Colonic mucosa (tissue), 4 donors: ENCODE data around the gene CALM1. TPM values are rescaled to one million over a fixed set of nuclear protein-coding genes. Genes with fewer than 3 reads are reported as not detected.

ENCODE experiments used
- DNase-seq: peaks from one replicate; pipeline ENCODE4 v3.0.0-alpha.2; 2020
- H3K27ac ChIP-seq: fragments of 200-600 bp; one replicate; pipeline ENCODE4 v1.8.0; 2021
- H3K27me3 ChIP-seq: fragments of 200-600 bp; one replicate; pipeline ENCODE4 v1.8.0; 2021
- H3K36me3 ChIP-seq: fragments of 200-600 bp; one replicate; pipeline ENCODE4 v1.8.0; 2021
- H3K4me1 ChIP-seq: fragments of 200-600 bp; one replicate; pipeline ENCODE4 v1.8.0; 2021; ENCODE audit warnings: mild to moderate bottlenecking
- H3K4me3 ChIP-seq: fragments of 200-600 bp; one replicate; pipeline ENCODE4 v1.8.0; 2021
- H3K9ac ChIP-seq, 2 donors: one replicate each; pipeline ENCODE4 v1.7.0; 2013; ENCODE audit warnings: control low read depth in 2 of 2, low read depth in 2 of 2, low read length in 2 of 2
- H3K9me3 ChIP-seq: fragments of 200-600 bp; one replicate; pipeline ENCODE4 v1.8.0; 2021
- intact Hi-C: fragments of 100-400 bp; cut with DNase I; formaldehyde crosslinking; loops from one replicate; pipeline ENCODE4 v1.14.1; 2022
- total RNA-seq, 2 donors: library from RNA; stranded (reverse); fragmentation: NEBNext Ultra II Directional in 1 of 2; extraction: Animal tissue kit (Norgen Biotek cat#: 25700) in 1 of 2; gene quantifications; one replicate each; pipeline ENCODE4 v1.2.1, GENCODE V29; 2021
- TF ChIP-seq, protein P1 (sequence below): fragments of 200-600 bp; IDR thresholded peaks from one replicate; pipeline ENCODE4 v1.8.0; 2022; ENCODE audit warnings: antibody characterized with exemption, mild to moderate bottlenecking
- donor health status: healthy.
- donor health status: DM: no; HTN: no; CAD: no.
- donor health status: DM: no; HTN: no; CAD: no.

Gene CALM1
- total RNA-seq, 2 donors from 2014 or later = 676 to 714 TPM

DNA sequence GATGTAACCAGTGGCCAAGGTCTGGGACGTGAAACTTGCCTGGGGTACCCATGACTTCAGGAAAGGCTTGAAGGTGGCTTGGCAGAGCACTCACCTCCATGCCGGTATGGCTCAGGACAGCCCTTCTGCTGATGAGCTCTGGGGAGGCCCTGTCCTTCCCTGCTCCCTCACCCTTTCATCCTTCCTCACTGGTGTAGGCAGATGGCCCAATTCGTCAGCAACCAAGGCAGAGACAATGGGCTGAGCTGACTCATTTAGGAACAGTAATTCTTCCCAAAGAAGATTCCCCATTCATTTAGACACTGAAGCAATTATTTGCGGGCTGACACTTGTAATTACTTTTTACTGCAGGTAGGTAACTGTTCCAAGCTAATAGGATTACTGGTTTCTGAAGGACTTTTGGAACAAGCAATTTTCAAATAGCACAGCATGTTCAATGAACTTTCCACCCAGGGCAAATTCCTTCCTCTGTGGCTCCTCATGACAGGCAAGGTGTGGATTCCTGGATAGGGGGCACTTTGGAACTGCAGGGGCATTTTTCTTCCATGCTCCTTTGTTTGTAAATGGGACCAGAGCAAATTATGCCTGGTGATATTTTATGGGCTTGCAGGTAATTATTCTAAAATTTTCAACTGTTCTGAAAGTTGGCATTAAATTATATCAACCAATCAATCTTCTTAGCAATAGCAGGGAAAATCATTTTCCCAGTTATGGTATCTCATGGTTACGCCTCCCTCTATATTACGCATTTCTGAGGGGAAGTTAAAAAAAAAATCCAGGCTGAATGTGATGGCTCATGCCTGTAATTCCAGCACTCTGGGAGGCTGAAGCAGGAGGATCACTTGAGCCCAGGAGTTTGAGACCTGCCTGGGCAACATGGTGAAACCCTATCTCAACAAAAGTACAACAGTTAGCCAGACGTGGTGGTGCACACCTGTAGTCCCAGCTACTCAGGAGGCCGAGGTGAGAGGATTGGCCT lies 41.0 kb upstream of the CALM1 start:
- Histone ChIP-seq H3K27me3 (no peaks in the 10 kb centered on the region), H3K9me3 (no peaks in the 10 kb centered on the region), H3K27ac (no peak overlapping the region), H3K4me1 (no peaks in the 10 kb centered on the region), H3K4me3 (no peak overlapping the region), H3K36me3 (no peaks in the 10 kb centered on the region), H3K9ac (no peak overlapping the region)
- TF ChIP-seq, protein P1, sequence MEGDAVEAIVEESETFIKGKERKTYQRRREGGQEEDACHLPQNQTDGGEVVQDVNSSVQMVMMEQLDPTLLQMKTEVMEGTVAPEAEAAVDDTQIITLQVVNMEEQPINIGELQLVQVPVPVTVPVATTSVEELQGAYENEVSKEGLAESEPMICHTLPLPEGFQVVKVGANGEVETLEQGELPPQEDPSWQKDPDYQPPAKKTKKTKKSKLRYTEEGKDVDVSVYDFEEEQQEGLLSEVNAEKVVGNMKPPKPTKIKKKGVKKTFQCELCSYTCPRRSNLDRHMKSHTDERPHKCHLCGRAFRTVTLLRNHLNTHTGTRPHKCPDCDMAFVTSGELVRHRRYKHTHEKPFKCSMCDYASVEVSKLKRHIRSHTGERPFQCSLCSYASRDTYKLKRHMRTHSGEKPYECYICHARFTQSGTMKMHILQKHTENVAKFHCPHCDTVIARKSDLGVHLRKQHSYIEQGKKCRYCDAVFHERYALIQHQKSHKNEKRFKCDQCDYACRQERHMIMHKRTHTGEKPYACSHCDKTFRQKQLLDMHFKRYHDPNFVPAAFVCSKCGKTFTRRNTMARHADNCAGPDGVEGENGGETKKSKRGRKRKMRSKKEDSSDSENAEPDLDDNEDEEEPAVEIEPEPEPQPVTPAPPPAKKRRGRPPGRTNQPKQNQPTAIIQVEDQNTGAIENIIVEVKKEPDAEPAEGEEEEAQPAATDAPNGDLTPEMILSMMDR = no peak
- intact Hi-C loops = no loop called here
- no peak for DNase-seq

- intact Hi-C loops = no loop called here
- Histone ChIP-seq H3K9me3 (no peaks in the 10 kb centered on the region), H3K27ac (no peak overlapping the region), H3K36me3 (no peaks in the 10 kb centered on the region), H3K4me1 (no peaks in the 10 kb centered on the region), H3K27me3 (no peaks in the 10 kb centered on the region), H3K4me3 (no peak overlapping the region), H3K9ac (no peak overlapping the region)
- TF ChIP-seq, protein P1 = no peak
- no peak for DNase-seq
Measured at GRCh38 chr14:90356925-90357324, 39.9 kb upstream of the CALM1 start.

GRCh38 chr14:90358359-90358758 lies 38.5 kb upstream of the CALM1 start:
- Histone ChIP-seq H3K4me1 (no peaks in the 10 kb centered on the region), H3K9ac (no peak overlapping the region), H3K9me3 (no peaks in the 10 kb centered on the region), H3K4me3 (no peak overlapping the region), H3K27ac (no peak overlapping the region), H3K36me3 (no peaks in the 10 kb centered on the region), H3K27me3 (no peaks in the 10 kb centered on the region)
- no peak for DNase-seq
- intact Hi-C loops = no loop called here
- TF ChIP-seq, protein P1 = no peak

GRCh38 chr14:90361865-90362557 lies 34.8 kb upstream of the CALM1 start:
- H3K9ac ChIP-seq = no peak overlapping the region
- no peak for DNase-seq
- no peak overlapping the region for H3K27ac ChIP-seq
- intact Hi-C loops = no loop called here
- no peaks in the 10 kb centered on the region for H3K36me3 ChIP-seq
- H3K27me3 ChIP-seq = no peaks in the 10 kb centered on the region
- H3K9me3 ChIP-seq = no peaks in the 10 kb centered on the region
- TF ChIP-seq, protein P1 = no peak
- H3K4me3 ChIP-seq = no peak overlapping the region
- no peaks in the 10 kb centered on the region for H3K4me1 ChIP-seq

DNA sequence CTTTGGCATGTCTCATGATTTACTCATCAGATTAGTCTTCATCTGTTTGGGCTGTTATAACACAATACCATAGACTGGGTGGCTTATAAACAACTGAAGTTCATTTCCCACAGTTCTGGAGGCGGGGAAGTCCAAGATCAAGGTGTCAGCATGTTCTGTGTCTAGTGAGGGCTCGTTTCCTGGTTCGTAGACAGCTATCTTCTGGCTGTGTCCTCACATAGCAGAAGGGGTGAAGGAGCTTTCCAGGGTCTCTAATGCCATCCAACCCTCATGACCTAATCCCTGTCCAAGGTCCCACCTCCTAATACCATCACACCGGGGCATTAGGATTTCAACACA lies 34.3 kb upstream of the CALM1 start:
- TF ChIP-seq, protein P1 = no peak
- Histone ChIP-seq H3K36me3 (no peaks in the 10 kb centered on the region), H3K9ac (no peak overlapping the region), H3K9me3 (no peaks in the 10 kb centered on the region), H3K27me3 (no peaks in the 10 kb centered on the region), H3K27ac (no peak overlapping the region), H3K4me1 (no peaks in the 10 kb centered on the region), H3K4me3 (no peak overlapping the region)
- DNase-seq = no peak
- intact Hi-C loops = no loop called here
